RPMI7951 (cell line): ENCODE measurements around the gene RNASE11. TPM values are rescaled to one million over a fixed set of nuclear protein-coding genes. Genes with fewer than 3 reads are reported as not detected.
"Not testable (repeated sequence)": the region's sequence is repeated elsewhere in the genome, so short reads cannot be mapped to it uniquely, and the experiment has no call there.

Experiments used
- DNase-seq: peaks from one replicate; pipeline ENCODE4 v3.0.0-alpha.2; 2012; ENCODE audit warnings: low read depth
- total RNA-seq: library from RNA; depleted of rRNA; stranded (reverse); fragments of >200 nt; shearing (Covaris generic); gene quantifications from 2 replicates; pipeline ENCODE4 v1.2.3, GENCODE V29; 2014; rRNA removed

The RNASE11 gene
- total RNA-seq, result not detected in 2 replicates

- no peak for DNase-seq
Observed at GRCh38 chr14:20587489-20588154, at the start of gene RNASE11. RNASE11 (minus strand) TSS chr14:20588001.

- peak; percentile 68 for DNase-seq
Observed at GRCh38 chr14:20632831-20633691, 45.3 kb upstream of the RNASE11 start.

- no peak for DNase-seq
Observed at GRCh38 chr14:20632448-20632830, 44.6 kb upstream of the RNASE11 start.

GRCh38 chr14:20631880-20632389 is 44.1 kb upstream of the RNASE11 start:
- DNase-seq, result peak; percentile 73

- DNase-seq, result peak; percentile 42
Observed at GRCh38 chr14:20631023-20631879, 43.5 kb upstream of the RNASE11 start.

- DNase-seq, result no peak
Observed at GRCh38 chr14:20630340-20631022, 42.7 kb upstream of the RNASE11 start.

GRCh38 chr14:20628063-20628854 is 40.5 kb upstream of the RNASE11 start:
- no peak for DNase-seq

GRCh38 chr14:20627346-20628027 is 39.7 kb upstream of the RNASE11 start:
- no peak for DNase-seq

- no peak for DNase-seq
Observed at GRCh38 chr14:20626274-20626673, 38.5 kb upstream of the RNASE11 start.

GRCh38 chr14:20624495-20625070 is 36.8 kb upstream of the RNASE11 start:
- DNase-seq, result peak; percentile 74

- no peak for DNase-seq
Observed at GRCh38 chr14:20623798-20624197, 36.0 kb upstream of the RNASE11 start.

GRCh38 chr14:20622816-20623291 is 35.1 kb upstream of the RNASE11 start:
- DNase-seq, result no peak

GRCh38 chr14:20620798-20621478 is 33.1 kb upstream of the RNASE11 start:
- no peak for DNase-seq

- not testable (repeated sequence) for DNase-seq
Observed at GRCh38 chr14:20619688-20620087, 31.9 kb upstream of the RNASE11 start.

- no peak for DNase-seq
Observed at GRCh38 chr14:20618271-20618749, 30.5 kb upstream of the RNASE11 start.

- DNase-seq, result no peak
Observed at GRCh38 chr14:20617138-20618003, 29.6 kb upstream of the RNASE11 start.

GRCh38 chr14:20615996-20616395 is 28.2 kb upstream of the RNASE11 start:
- DNase-seq, result no peak
